Endothelial cell of umbilical vein (primary cell): ENCODE data around the gene CPB2.

Experiments used
- EZH2 ChIP-seq: IDR thresholded peaks from 2 replicates; pipeline ENCODE4 v1.6.1; 2012; ENCODE audit warnings: borderline replicate concordance, low read depth, mild to moderate bottlenecking, moderate library complexity, low read length, inconsistent platforms; ENCODE audit not compliant: severe bottlenecking
- FOS ChIP-seq: IDR thresholded peaks from 2 replicates; pipeline ENCODE4 v1.6.1; 2011; ENCODE audit warnings: mild to moderate bottlenecking, low read length, moderate library complexity, borderline replicate concordance; ENCODE audit not compliant: insufficient read depth
- GATA2 ChIP-seq: IDR thresholded peaks from 2 replicates; pipeline ENCODE4 v1.7.0; 2011; ENCODE audit warnings: low read depth, mild to moderate bottlenecking, moderate library complexity, mixed read lengths, low read length; ENCODE audit not compliant: insufficient read length, insufficient read depth
- JUN ChIP-seq: IDR thresholded peaks from 2 replicates; pipeline ENCODE4 v1.6.1; 2011; ENCODE audit warnings: borderline replicate concordance, low read depth; ENCODE audit not compliant: insufficient read length, insufficient read depth
- MAX ChIP-seq: IDR thresholded peaks from 2 replicates; pipeline ENCODE4 v1.6.1; 2011; ENCODE audit not compliant: insufficient read depth, insufficient read length
- POLR2A ChIP-seq: IDR thresholded peaks from 2 replicates; pipeline ENCODE4 v1.6.1; 2012; ENCODE audit warnings: low read depth, mild to moderate bottlenecking, control low read depth, low read length
- POLR2AphosphoS5 ChIP-seq: IDR thresholded peaks from 2 replicates; pipeline ENCODE4 v1.6.1; 2012; ENCODE audit warnings: low read depth, mild to moderate bottlenecking, control low read depth, low read length, moderate library complexity; ENCODE audit not compliant: insufficient read depth
- TF ChIP-seq, protein P1 (sequence below), 2 donors: IDR thresholded peaks; 1 replicate in 1 of 2; 2 replicates in 1 of 2; pipeline ENCODE4 v1.5.1; 2011; ENCODE audit warnings: low read length in 2 of 2, mild to moderate bottlenecking in 2 of 2, moderate library complexity in 2 of 2, control low read depth in 1 of 2, inconsistent platforms in 1 of 2, low read depth in 1 of 2; ENCODE audit not compliant: insufficient read depth in 1 of 2; ENCODE audit errors: extremely low read depth in 1 of 2

- TF ChIP-seq POLR2AphosphoS5 (no peak), POLR2A (no peak), MAX (no peak), JUN (no peak), EZH2 (no peak), GATA2 (no peak), FOS (no peak)
- TF ChIP-seq, protein P1, sequence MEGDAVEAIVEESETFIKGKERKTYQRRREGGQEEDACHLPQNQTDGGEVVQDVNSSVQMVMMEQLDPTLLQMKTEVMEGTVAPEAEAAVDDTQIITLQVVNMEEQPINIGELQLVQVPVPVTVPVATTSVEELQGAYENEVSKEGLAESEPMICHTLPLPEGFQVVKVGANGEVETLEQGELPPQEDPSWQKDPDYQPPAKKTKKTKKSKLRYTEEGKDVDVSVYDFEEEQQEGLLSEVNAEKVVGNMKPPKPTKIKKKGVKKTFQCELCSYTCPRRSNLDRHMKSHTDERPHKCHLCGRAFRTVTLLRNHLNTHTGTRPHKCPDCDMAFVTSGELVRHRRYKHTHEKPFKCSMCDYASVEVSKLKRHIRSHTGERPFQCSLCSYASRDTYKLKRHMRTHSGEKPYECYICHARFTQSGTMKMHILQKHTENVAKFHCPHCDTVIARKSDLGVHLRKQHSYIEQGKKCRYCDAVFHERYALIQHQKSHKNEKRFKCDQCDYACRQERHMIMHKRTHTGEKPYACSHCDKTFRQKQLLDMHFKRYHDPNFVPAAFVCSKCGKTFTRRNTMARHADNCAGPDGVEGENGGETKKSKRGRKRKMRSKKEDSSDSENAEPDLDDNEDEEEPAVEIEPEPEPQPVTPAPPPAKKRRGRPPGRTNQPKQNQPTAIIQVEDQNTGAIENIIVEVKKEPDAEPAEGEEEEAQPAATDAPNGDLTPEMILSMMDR (IDR thresholded peaks at IDR 0.05; ENCODE audit: extremely low read depth in 1 of 2, insufficient read depth in 1 of 2, low read depth in 1 of 2, low read length in 2 of 2), result no peak
Observed at GRCh38 chr13:46122304-46122703, 17.5 kb upstream of the CPB2 start.
